Omental fat pad (tissue), 4 donors: Measurements from ENCODE around the gene LCP1. TPM values are rescaled to one million over a fixed set of nuclear protein-coding genes. Genes with fewer than 3 reads are reported as not detected.
"Not testable (repeated sequence)": the region's sequence is repeated elsewhere in the genome, so short reads cannot be mapped to it uniquely, and the experiment has no call there.

Experiments used
- ATAC-seq: fragments of 150-250 bp; one replicate; pipeline ENCODE4 v1.9.1; 2016; ENCODE audit warnings: mild to moderate bottlenecking, moderate library complexity; ENCODE audit not compliant: low FRiP score
- DNase-seq: peaks from one replicate; pipeline ENCODE4 v3.0.0-alpha.2; 2019; ENCODE audit warnings: low spot score
- total RNA-seq, 4 donors: library from RNA; depleted of rRNA; stranded (reverse); fragments of >200 nt; gene quantifications; one replicate each; pipeline ENCODE4 v1.1.0, GENCODE V29; 2016
- TF ChIP-seq, protein P1 (sequence below), 3 donors: fragments of 450-650 bp; IDR thresholded peaks; one replicate each; pipeline ENCODE4 v1.5.1; 2016 to 2017; ENCODE audit warnings: antibody characterized with exemption in 3 of 3, mild to moderate bottlenecking in 3 of 3, moderate library complexity in 2 of 3

LCP1 gene, protein sequence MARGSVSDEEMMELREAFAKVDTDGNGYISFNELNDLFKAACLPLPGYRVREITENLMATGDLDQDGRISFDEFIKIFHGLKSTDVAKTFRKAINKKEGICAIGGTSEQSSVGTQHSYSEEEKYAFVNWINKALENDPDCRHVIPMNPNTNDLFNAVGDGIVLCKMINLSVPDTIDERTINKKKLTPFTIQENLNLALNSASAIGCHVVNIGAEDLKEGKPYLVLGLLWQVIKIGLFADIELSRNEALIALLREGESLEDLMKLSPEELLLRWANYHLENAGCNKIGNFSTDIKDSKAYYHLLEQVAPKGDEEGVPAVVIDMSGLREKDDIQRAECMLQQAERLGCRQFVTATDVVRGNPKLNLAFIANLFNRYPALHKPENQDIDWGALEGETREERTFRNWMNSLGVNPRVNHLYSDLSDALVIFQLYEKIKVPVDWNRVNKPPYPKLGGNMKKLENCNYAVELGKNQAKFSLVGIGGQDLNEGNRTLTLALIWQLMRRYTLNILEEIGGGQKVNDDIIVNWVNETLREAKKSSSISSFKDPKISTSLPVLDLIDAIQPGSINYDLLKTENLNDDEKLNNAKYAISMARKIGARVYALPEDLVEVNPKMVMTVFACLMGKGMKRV
- total RNA-seq = 100 to 1,000 TPM in 3 of 4 donors, 10 to 100 TPM in 1; 61.0 to 325 (median 142) TPM

GRCh38 chr13:46181840-46182490 is at the start of gene LCP1:
Gene LCP1, minus strand, starts transcription at chr13:46182177. Its CDS starts 22,515 bp downstream, at chr13:46159662.
- no peak for ATAC-seq
- TF ChIP-seq, protein P1, sequence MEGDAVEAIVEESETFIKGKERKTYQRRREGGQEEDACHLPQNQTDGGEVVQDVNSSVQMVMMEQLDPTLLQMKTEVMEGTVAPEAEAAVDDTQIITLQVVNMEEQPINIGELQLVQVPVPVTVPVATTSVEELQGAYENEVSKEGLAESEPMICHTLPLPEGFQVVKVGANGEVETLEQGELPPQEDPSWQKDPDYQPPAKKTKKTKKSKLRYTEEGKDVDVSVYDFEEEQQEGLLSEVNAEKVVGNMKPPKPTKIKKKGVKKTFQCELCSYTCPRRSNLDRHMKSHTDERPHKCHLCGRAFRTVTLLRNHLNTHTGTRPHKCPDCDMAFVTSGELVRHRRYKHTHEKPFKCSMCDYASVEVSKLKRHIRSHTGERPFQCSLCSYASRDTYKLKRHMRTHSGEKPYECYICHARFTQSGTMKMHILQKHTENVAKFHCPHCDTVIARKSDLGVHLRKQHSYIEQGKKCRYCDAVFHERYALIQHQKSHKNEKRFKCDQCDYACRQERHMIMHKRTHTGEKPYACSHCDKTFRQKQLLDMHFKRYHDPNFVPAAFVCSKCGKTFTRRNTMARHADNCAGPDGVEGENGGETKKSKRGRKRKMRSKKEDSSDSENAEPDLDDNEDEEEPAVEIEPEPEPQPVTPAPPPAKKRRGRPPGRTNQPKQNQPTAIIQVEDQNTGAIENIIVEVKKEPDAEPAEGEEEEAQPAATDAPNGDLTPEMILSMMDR (IDR thresholded peaks at IDR 0.05) = no peak
- no peak for DNase-seq

- ATAC-seq (no peak), DNase-seq (no peak)
- TF ChIP-seq, protein P1 (IDR thresholded peaks at IDR 0.05) = no peak
These were observed 47.3 kb upstream of the LCP1 start for GRCh38 chr13:46229251-46229650.

- not testable (repeated sequence) for DNase-seq, ATAC-seq
These were observed 38.3 kb upstream of the LCP1 start for GRCh38 chr13:46220234-46220633.

DNA sequence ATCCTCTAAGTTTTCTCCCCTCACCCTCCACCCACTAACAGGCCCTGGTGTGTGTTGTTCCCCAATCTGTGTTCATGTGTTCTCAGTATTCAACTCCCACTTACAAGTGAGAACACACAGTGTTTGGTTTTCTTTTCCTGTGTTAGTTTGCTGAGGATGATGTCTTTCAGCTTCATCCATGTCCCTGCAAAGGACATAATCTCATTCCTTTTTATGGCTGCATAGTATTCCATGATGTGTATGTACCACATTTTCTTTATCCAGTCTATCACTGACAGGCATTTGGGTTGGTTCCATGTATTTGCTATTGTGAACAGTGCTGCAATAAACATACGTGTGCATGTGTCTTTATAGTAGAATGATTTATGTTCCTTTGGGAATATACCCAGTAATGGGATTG is 32.8 kb upstream of the LCP1 start:
- not testable (repeated sequence) for ATAC-seq, DNase-seq

DNA sequence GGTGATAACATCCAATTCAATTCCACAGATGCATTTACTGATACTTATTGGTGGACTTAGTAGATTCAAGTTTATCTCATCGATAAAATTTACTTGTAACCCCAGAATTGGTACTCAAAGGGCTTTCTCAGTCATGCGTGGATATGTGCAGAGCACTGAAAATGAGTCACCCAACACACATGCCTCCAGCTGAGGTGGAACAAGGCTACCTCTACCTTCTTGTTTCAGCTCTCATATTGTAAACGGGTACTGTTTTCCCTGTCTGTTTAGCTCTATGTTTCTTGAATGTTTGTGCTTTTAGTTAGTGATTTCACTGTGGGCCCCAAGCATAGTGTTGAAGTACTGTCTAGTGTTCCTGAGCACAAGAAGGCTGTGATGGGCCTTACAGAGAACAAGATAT is 31.3 kb upstream of the LCP1 start:
- DNase-seq (no peak), ATAC-seq (no peak)
- TF ChIP-seq, protein P1 (IDR thresholded peaks at IDR 0.05) = no peak

- TF ChIP-seq, protein P1 (IDR thresholded peaks at IDR 0.05) = no peak
- DNase-seq (peak; percentile 55), ATAC-seq (peak; percentile 99)
These were observed 29.7 kb upstream of the LCP1 start, which contains the start of gene LRRC63 for GRCh38 chr13:46211483-46212351. Gene LRRC63, plus strand, starts transcription at chr13:46211928. Its CDS starts 1,107 bp downstream, at chr13:46213035.

DNA sequence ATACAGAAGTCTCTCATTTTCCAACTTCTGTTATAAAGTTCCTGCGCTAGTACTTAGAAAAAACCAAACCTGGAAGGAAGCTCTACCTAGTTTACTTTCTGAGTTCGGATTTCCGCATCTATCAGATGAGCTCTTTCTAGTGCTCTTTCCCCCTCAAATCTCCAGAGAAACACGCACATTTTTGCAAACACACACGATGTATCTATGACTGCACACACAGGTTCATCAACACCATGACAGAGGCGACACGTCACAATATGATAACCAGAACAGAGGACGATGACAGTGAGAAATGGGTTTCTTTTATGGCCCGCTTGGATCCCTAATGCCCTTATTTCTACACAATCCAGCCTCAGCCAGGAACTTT is 29.1 kb upstream of the LCP1 start:
- DNase-seq (no peak), ATAC-seq (peak; percentile 47)
- TF ChIP-seq, protein P1 (IDR thresholded peaks at IDR 0.05) = no peak
